Nephron (organoid): Measurements from ENCODE around the gene DEDD2.

Experiments used
- H3K27ac Mint-ChIP-seq, 3 experiments: 2 replicates each; pipeline ENCODE4 v1.8.0; 2020; ENCODE audit warnings: mixed read lengths in 3 of 3, mild to moderate bottlenecking in 2 of 3, moderate library complexity in 1 of 3
- H3K27me3 Mint-ChIP-seq: 2 replicates; pipeline ENCODE4 v1.8.0; 2021; ENCODE audit warnings: low read depth, mild to moderate bottlenecking, moderate library complexity, mixed read lengths
- H3K36me3 Mint-ChIP-seq: 2 replicates; pipeline ENCODE4 v1.8.0; 2020; ENCODE audit warnings: low read depth, mixed read lengths
- H3K4me1 Mint-ChIP-seq: 2 replicates; pipeline ENCODE4 v1.8.0; 2020; ENCODE audit warnings: mixed read lengths
- H3K4me3 Mint-ChIP-seq, 3 experiments: 2 replicates each; pipeline ENCODE4 v1.8.0; 2020; ENCODE audit warnings: mild to moderate bottlenecking in 3 of 3, mixed read lengths in 3 of 3, moderate library complexity in 2 of 3
- H3K9me3 Mint-ChIP-seq: 2 replicates; pipeline ENCODE4 v1.8.0; 2020; ENCODE audit warnings: mixed read lengths
- TF ChIP-seq, protein P1 (sequence below), 3 experiments: fragments of 200-600 bp; sonication (generic); IDR thresholded peaks; one replicate each; pipeline ENCODE4 v1.5.0; 2021; ENCODE audit warnings: antibody characterized with exemption in 3 of 3; ENCODE audit not compliant: unreplicated experiment in 3 of 3

The DEDD2 gene

DNA sequence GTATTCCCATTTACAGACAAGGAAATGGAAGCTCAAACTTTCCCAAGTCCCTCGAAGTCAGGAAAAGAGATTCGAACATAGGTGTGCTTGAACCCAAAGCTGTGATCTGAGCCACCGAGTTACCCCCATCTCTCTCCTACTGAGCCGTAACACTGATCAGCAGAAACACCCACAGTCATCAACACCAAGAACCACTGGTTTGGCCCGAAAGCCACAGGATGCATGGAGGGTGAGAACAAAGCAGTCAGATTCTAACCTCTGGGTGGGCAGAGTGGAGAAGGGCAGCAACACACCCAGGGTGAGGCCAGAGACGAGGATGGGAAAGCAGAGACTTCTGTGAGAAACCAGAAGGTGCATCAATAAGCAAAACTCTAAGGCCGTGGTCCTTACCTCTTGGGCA, 57.5 kb downstream of the DEDD2 start:
- no peak overlapping the region for H3K4me3 Mint-ChIP-seq
- H3K36me3 Mint-ChIP-seq = no peaks in the 10 kb centered on the region
- H3K27me3 Mint-ChIP-seq = peaks cover 51% of the 10 kb centered on the region
- H3K9me3 Mint-ChIP-seq = no peaks in the 10 kb centered on the region
- no peak overlapping the region for H3K27ac Mint-ChIP-seq
- TF ChIP-seq, protein P1, sequence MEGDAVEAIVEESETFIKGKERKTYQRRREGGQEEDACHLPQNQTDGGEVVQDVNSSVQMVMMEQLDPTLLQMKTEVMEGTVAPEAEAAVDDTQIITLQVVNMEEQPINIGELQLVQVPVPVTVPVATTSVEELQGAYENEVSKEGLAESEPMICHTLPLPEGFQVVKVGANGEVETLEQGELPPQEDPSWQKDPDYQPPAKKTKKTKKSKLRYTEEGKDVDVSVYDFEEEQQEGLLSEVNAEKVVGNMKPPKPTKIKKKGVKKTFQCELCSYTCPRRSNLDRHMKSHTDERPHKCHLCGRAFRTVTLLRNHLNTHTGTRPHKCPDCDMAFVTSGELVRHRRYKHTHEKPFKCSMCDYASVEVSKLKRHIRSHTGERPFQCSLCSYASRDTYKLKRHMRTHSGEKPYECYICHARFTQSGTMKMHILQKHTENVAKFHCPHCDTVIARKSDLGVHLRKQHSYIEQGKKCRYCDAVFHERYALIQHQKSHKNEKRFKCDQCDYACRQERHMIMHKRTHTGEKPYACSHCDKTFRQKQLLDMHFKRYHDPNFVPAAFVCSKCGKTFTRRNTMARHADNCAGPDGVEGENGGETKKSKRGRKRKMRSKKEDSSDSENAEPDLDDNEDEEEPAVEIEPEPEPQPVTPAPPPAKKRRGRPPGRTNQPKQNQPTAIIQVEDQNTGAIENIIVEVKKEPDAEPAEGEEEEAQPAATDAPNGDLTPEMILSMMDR (IDR thresholded peaks at IDR 0.05; ENCODE audit: unreplicated experiment in 3 of 3) = no peak
- peaks cover 14% of the 10 kb centered on the region for H3K4me1 Mint-ChIP-seq

DNA sequence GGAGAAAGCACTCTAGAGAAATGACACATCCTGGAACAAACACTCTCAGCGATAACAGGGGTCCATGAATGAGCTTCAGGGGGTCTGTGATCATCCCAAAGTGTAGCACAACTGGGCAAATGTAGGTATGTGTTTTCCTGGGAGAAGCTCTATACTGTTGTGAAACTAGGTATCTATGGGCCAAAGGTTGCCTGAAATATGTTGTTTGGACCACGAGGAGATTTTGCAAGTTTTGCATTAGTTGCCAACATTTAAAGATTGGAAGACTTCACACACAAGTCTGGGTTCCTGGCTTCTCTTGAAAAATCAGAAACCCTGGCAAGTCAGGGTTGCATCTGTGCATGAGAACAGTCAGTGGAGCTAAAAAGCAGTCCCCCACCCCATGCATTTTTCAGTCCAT, 58.6 kb downstream of the DEDD2 start:
- H3K4me3 Mint-ChIP-seq = no peak overlapping the region

DNA sequence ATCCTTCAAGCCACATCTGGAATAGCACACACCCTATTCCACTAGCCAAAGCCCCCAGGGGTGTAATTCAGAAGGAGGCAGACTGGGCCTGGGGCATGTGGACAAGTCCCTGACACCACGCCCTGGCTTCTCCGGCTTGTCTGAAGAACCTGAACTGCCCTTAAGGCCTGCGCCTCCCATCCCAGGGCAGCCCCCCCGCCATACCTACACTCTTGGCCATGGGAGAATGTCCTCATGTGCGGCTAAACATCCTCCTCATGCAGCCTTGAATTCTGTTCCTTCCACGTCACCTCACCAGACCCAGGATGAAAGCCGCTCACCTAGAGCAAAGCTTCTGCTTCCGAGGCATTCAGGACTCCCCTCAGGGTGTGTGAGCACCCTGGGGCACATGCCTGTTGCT, 60.9 kb downstream of the DEDD2 start:
- no peaks in the 10 kb centered on the region for H3K36me3 Mint-ChIP-seq
- H3K4me1 Mint-ChIP-seq = peaks cover 27% of the 10 kb centered on the region
- H3K27me3 Mint-ChIP-seq = peaks cover 62% of the 10 kb centered on the region
- TF ChIP-seq, protein P1 (IDR thresholded peaks at IDR 0.05; ENCODE audit: unreplicated experiment in 3 of 3) = no peak
- H3K27ac Mint-ChIP-seq = no peak overlapping the region
- H3K4me3 Mint-ChIP-seq = no peak overlapping the region
- H3K9me3 Mint-ChIP-seq = no peaks in the 10 kb centered on the region

More for the DNA sequence above, 58.6 kb downstream of the DEDD2 start:
- H3K4me1 Mint-ChIP-seq = peaks cover 21% of the 10 kb centered on the region
- H3K27ac Mint-ChIP-seq = no peak overlapping the region
- H3K27me3 Mint-ChIP-seq = peaks cover 61% of the 10 kb centered on the region
- no peaks in the 10 kb centered on the region for H3K36me3 Mint-ChIP-seq
- TF ChIP-seq, protein P1 (IDR thresholded peaks at IDR 0.05; ENCODE audit: unreplicated experiment in 3 of 3) = no peak
- no peaks in the 10 kb centered on the region for H3K9me3 Mint-ChIP-seq

DNA sequence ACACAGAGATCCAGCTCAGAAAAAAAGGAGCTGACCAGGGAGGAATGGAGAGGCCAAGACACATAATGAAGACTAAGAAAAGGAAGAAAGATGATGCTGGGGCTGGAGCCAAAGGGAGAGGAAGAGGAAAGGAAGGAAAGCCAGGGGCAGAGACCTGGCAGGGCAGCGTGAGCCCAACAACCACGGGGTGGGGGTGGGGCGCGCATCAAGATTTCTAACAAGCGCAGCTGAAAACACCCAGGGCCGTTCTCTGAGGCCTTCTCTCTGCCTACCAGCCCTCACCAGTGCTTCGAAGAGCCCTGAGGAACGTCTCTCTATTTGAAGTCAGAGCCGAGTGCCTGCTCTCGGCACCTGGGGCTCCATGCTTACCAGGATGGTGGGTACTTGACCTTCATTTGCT, 61.7 kb downstream of the DEDD2 start:
- Mint-ChIP-seq H3K4me3 (no peak overlapping the region), H3K27me3 (peaks cover 56% of the 10 kb centered on the region), H3K9me3 (no peaks in the 10 kb centered on the region), H3K4me1 (peaks cover 25% of the 10 kb centered on the region), H3K36me3 (no peaks in the 10 kb centered on the region), H3K27ac (no peak overlapping the region)
- TF ChIP-seq, protein P1 (IDR thresholded peaks at IDR 0.05; ENCODE audit: unreplicated experiment in 3 of 3) = no peak

DNA sequence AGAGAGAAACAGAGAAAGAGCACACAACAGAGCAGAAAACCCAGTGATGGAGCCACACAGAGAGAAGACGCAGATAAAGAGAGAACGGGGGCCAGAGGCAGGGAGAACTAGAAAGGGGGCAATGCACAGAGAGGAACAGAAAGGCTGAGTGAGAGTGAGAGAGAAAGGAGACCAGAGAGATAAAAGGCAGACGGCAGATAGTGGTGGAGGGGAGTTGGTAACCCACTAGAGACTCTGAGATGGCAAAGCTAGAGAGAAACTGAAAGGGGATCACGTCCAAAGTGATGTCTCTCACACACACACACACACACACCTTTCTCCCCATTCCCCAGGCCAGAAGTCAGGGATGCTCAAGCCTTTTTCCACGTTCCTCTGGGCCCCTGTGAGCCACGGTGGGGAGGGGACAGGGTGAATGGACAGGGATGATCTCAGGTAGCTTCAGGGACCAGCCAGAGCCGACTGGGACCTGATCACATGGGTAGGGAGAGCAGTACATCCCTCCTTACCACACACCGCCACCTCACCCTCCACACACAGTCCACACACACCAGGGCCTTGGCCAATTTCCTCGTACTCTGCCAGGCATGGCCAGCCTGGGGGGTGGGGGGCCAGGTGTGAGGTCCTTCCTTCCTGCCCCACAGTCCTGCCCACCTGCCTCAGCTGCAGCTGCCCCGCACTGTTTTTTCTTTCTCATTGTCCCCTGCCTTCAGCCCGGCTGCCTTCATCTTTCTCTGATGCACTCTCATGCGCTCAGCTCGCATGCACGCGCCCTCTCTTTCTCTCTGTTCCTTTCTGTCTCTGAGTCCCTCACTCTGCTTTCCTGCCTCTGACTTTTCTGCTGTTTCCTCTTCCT, 62.8 kb downstream of the DEDD2 start:
- peak overlapping the region in 2 of 3 experiments; percentile 3 to 40 for H3K27ac Mint-ChIP-seq
- TF ChIP-seq, protein P1 (IDR thresholded peaks at IDR 0.05; ENCODE audit: unreplicated experiment in 3 of 3) = no peak
- H3K4me3 Mint-ChIP-seq = peak overlapping the region in 2 of 3 experiments; percentile 1
- no peaks in the 10 kb centered on the region for H3K9me3 Mint-ChIP-seq
- H3K4me1 Mint-ChIP-seq = peaks cover 23% of the 10 kb centered on the region
- no peaks in the 10 kb centered on the region for H3K36me3 Mint-ChIP-seq
- H3K27me3 Mint-ChIP-seq = peaks cover 60% of the 10 kb centered on the region
